Stimulated activated CD8-positive, alpha-beta memory T cell treated with anti-CD3 and anti-CD28 coated beads, Interleukin-7, amount 100 ng/mL, for 4 hours (primary cell): Measurements from ENCODE around the gene MPHOSPH6.
"Not testable (repeated sequence)": the region's sequence is repeated elsewhere in the genome, so short reads cannot be mapped to it uniquely, and the experiment has no call there.

Experiments used
- DNase-seq, 2 donors: peaks; one replicate each; pipeline ENCODE4 v3.0.0-alpha.2; 2020; ENCODE audit warnings: low read depth in 2 of 2

MPHOSPH6 gene

DNA sequence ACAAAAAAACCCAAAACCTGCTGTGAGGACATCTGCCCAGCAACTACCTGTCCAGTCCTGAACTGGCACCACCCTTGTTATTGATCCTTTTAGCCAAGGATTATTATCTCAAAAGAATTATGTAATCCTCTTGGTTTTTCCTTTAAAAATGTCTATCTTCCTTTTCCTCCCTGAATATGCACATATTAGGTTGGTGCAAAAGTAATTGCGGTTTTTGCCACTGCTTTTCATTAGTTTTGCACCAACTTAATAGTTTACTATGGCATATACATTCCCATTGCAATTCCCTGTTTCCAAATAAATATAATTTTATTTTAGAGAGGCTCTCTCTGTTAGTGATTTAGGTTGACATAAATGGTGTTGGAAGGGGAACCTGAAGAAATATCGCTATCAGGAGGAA lies 51.3 kb downstream of the MPHOSPH6 start:
- DNase-seq, result no peak

DNA sequence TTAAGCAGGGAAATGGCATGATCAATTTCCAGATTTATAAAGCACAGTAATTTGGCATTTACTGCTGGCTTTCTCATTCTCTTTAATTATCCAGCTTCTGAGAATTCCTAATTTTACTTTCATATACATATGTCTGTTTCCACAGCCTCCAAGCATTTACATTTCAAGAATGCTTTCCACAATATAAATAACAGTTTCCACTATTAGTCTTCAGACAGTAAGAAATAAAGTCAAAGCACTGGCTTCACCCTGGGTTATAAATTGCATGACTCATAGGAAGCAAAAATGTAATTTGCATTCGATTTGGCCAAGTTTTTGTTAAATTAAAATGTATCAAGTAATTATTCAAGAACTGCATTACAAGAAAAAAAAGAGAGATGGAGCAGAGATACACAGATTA lies 53.5 kb downstream of the MPHOSPH6 start:
- DNase-seq, result no peak

DNA sequence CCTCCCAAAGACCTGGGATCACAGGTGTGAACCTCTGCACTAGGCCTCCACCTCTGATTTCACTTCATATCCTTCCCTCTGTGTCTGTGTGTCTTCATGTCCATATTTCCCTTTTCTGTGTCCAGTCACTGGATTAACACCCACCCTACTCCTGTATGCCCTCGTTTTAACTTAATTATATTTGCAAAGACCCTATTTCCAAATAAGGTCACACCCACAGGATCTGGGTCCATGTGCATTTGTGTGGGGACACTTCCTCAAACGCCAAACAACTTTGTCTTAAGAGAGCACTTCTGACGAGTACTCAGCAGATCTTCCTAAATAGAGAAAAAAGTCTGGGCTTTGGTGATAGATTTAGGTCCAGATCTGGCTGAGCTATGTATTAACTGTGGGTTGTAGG lies 56.3 kb downstream of the MPHOSPH6 start:
- DNase-seq, result no peak

DNA sequence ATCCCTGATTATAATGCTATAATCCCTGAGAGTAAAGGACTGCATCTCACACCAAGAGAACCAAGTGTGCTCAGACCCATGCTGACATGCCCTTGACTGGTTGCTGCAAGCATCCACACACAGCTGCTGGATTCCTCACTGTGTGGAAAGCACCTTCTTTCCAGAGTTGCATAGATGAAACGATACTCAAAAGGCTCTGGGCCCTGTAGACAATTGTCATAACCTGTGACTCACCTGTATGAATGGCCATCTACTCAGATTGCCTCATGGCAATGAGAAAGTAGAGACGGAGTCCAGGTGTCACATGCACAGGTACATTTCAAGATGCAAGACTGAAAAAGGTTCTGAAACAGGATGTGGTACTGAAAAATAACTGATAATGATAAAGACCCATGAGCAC lies 58.1 kb downstream of the MPHOSPH6 start:
- no peak for DNase-seq

DNA sequence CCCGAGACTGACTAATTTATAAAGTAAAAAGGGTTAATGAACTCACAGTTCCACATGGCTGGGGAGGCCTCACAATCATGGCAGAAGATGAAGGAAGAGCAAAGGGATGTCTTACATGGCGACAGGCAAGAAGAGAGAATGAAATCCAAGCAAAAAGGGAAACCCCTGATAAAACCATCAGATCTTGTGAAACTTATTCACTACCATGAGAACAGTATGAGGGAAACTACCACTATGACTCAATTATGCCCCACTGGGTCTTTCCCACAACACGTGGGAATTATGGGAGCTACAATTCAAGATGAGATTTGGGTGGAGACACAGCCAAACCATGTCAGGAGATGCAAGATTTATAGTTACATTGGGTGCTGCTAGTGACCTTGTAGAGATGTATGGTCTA lies 60.8 kb downstream of the MPHOSPH6 start:
- DNase-seq, result not testable (repeated sequence)

DNA sequence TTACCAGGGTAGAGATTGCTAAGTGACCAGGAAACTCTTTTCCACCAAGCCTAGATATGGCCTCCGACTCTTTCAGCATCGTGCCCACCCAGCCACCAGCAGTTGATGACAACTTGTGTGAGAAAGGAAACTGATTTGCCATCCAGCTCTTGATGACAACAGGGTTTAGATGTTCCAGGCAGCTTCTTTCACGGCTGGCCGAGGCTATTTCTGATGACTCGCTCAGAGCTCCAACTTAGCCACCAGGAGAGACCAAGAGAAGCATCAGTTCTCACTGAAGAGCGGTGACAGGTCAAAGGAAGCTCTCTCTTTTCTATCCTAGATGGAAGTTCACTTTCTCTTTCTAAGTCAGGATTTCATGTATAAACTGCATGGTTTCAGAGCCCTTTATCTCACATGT lies 61.2 kb downstream of the MPHOSPH6 start:
- no peak for DNase-seq

DNA sequence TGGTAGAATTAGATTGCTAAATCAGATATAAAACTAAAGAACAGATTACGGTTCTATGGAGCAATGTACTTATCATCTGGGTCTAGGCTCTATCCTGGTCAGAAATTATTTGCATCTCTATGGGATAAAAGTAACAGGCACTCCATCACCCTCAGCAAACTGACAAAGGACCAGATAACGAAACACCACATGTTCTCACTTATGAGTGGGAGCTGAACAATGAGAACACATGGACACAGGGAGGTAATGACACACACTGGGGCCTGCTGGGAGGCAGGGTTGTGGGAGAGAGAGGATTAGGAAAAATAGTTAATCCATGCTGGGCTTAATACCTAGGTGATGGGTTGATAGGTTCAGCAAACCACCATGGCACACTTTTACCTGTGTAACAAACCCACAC lies 61.9 kb downstream of the MPHOSPH6 start:
- DNase-seq, result no peak

DNA sequence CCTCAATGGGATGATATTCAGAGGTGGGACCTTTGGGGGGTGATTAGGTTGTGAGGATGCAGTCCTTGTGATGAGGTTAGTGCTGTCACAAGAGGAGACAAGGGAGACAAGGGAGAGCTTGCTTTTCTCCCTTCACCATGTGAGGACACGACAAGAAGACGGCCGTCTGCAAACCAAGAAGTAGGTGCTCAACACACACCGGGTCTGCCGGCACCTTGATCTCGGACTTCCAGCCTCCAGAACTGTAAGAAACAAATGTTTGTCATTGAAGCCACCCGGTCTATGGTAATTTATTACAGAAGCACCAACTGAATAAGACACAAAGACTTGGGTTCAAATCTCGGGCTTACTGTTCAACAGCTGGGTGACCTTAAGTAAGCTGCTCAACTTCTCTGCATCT lies 64.9 kb downstream of the MPHOSPH6 start:
- DNase-seq, result no peak
